ENCODE data around the gene ZMYND8.
"Not testable (repeated sequence)": the region's sequence is repeated elsewhere in the genome, so short reads cannot be mapped to it uniquely, and the experiment has no call there.

The ZMYND8 gene

DNA sequence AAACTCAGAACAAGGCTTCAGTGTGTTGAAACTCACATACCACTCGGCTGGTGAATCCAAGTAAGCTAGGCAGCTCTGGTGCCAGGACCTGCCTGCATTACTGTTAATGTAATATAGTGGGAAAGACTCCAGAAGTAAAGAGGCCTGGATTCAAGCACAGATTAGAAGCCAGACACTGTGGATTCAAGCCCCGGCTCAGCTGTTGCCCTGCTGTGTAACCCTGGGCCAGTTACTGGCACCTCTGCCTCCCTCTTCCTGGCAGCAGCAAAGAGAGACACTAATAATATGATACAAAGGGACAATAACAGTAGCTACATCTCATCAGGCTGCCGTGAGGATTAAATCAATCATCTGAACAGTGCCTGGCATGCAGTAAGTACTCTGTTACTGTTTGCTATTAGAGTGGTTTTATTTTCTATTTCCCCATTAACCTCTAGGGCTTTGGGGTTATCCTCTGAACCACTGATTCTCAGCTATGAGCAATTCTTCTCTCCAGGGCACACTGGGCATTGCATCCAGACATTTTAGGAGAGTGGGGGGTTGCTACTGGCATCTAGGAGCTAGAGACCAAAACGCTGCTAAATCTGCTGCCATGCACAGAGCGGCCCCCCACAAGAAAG, 92.9 kb downstream of the ZMYND8 start:
- no peak for DNase-seq

DNA sequence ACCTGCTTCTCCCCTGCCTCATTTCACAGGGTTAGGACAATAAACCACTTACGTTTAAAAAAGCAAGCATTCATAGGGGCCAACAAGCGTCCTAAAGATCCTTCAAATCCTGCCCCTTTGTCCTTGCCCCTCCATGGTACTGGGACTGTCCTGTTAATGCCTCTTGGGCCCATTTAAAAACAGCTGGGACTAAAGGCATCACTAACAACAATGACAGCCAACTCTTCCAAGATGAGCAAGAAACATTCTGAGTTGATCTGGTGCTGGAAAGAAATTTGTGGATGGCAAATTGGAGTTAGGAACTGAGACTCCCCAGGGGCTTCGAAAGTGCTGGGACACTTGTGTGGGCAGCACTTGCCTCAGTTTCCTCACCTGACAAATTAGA, 93.4 kb downstream of the ZMYND8 start:
- DNase-seq: no peak

DNA sequence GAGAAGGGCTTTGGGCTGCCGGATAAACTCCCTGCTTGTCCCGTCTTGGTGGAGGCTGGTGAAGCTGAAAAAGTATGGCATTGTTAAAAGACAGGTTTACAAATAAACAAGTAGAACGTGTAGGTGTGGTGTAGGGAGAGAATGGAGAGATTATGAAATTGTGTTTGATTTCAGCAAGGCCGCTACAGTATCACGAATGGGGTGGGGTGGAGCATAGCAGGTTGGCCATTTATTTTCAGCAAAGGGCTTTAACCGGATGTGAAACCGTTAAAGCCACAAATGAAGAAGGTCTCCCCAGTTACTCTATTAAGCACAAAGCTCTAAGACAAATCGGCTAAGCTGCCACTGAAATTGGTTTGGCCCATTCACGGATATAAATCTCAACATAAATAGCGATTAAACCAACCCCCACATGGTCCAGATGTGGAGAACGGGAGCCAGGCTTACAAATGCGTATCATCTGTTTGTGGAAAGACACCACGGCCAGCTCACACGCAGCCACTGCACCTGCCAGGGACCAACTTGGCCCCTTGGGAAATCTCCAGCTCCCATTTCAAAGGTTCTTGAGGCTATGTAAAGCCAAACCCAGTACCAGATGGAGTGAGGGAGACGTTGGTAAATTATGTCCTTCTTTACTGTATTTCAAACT, 94.0 kb downstream of the ZMYND8 start:
- no peak for DNase-seq

DNA sequence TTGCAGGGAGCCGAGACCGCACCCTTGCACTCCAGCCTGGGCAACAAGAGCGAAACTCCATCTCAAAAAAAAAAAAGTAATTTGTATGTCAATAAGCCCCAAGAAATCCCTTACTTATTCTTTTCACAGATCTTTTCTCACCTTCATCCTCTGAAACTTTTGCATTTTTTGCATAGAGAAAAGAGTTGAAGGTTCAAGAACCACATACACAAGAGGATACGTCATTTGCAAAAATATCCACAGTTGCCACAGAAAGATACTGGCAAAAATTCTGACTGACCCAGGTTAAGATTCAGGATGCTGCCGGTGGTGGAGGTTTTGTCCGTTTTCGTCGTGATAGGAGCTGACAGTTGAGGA, 94.5 kb downstream of the ZMYND8 start:
- no peak for DNase-seq

DNA sequence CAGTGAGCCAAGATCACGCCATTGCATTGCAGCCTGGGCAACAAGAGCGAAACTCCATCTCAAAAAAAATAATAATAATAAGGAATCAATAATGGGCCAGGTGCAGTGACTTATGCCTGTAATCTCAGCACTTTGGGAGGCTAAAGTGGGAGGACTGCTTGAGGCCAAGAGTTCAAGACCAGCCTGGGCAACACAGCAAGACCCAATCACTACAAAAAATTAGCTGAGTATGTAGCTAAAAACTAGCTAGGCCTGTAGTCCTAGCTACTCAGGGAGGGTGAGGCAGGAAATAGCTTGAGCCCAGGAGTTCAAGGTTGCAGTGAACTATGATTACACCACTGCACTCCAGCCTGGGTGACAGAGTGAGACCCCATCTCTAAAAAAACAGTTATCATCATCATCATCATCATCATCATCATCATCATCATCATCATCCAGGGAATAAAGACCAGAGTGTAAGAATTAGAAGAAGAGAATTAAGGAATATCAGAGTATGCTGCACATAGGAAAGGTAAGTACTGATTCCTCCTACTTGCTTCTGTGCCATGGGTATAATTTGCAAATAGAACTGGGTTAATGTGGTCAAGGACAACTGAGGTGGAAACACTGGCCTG, 95.2 kb downstream of the ZMYND8 start:
- not testable (repeated sequence) for DNase-seq

DNA sequence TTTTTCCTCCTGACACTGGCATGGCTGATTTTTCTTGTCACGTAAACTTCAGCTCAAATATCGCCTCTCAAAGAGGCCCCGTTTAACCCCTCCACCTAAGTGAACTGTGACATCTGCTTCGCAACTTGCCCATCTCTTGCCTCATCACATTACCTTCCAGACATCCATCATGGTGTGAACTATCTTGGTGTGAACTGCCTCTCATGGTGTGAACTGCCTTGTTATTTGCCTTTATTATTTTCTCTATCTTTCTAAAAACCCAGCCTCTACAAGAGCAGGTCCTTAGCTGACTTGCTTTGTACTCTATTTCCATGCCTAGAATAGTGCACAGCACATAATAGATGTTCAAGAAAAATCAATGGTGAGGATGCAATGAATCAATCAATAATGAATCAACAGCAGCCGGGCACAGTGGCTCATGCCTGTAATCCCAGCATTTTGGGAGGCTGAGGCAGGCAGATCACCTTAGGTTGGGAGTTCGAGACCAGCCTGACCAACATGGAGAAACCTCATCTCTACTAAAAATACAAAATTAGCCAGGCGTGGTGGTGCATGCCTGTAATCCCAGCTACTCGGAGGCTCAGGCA, 95.9 kb downstream of the ZMYND8 start:
- not testable (repeated sequence) for DNase-seq

DNA sequence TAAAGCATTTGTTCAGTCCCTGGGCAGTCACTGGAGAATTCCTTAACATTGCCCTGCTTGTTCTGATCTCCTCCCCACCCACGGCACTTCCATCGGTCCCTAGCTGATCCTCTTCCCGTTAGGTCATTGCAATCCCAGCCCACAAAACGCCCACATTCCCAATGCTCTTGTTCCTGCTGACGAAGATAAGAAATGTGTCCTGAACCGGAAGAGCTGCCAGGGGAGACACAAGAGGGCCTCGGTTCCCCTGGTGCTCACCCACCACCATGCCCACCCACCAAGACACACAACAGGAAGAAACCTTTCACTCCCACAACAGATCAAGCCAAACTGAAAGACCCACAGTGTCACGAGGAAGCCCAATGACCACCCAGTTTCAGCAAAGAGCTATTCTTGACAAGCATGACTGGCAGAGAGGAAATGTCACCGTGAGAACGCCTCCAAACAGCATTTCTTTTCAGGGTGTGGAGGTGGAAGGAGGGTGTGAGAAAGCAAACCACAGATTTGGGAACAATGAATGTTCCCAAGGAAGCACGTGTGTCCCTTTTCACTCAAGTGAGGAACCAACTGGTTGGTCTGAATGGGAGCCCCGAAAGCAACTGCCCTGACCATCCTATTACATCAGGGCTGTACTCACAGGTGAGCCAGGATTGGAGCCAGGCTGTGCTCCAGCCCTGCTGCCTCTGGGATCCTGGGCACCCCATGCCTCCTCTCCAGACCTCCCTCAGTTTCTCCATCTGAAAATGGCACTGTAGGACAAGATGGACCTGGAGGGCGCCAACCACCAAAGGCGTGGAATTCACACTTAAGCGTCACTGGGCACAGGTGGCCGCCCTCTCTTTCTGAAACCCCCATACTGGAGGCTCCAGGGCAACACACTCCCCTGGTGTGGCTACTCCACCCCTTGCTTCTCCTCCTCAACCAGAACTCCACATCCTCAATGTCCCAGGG, 97.5 kb downstream of the ZMYND8 start:
- DNase-seq: peak; percentile 16

DNA sequence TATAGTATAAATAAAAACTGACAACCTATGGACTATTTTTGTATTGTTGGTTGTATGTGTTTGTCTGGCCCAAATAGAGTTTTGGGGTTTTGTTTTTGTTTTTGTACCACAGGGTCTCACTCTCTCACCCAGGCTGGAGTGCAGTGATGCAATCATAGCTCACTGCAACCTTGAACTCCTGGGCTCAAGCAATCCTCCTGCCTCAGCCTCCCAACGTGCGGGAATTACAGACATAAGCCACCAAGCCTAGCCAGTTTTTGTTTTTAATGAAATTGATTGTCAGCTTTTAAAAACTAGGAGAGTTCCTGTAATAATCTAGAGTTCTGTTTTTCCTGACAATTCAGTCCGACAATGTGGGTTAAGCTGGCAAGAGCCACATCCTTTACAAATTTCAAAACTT, 98.7 kb downstream of the ZMYND8 start:
- DNase-seq: no peak

DNA sequence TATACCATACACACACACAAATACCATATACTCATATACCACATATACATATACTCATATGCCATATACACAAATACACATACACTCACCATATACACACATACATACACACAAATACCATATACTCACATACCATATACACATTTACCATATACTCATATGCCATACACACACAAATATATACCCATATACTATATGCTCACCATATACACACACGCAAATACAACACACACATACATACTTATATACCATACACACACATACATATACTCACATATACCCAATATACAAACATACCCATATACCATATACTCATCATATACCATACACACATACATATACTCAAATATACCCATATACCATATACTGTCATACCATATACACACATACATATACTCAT, 99.2 kb downstream of the ZMYND8 start:
- no peak for DNase-seq

DNA sequence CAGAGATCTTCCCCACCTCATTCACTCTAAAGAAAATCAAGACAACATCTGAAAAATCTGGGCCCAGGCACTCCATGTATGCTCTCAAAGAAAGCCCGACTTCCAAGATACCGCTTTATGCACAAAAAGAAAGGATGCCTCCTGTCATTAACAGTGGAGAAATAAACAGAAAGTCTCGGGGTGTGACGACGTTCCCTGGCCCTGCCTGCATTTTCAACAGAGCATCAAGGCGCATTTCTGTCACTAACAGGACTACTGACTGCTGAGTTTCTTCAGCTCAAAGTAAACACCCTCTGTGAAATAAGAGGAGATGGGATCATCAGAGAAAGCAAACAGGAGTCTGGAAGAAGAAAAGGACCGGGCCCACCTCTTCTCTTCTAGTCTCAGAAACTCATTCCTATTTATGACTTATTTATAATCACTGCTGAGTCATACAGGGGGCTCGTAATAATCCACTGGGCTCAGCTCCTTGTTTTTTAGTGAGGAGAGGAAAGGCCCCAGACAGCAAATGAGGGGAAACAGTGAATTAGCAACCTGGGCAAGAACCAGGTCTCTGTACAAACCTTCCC, 99.7 kb downstream of the ZMYND8 start:
- DNase-seq: no peak

DNA sequence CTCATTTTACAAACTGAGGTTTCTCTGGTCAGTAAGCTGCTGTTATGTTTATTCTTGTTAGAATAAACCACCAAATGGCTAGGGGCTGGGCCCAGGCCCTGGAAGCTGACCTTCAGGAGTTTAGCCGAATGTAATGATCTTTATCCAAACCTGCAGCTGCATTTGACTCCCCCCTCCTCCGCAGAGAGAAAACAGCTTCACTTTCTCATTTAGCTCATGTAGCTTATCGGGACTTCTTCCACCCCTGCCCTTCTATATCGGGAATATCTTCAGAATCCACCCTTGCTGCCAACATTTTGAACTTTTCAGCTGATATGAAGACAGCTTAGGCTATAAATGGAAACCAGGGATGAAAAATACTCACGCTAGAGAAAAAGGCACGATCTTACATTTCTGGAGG, 102.6 kb downstream of the ZMYND8 start:
- DNase-seq: no peak

DNA sequence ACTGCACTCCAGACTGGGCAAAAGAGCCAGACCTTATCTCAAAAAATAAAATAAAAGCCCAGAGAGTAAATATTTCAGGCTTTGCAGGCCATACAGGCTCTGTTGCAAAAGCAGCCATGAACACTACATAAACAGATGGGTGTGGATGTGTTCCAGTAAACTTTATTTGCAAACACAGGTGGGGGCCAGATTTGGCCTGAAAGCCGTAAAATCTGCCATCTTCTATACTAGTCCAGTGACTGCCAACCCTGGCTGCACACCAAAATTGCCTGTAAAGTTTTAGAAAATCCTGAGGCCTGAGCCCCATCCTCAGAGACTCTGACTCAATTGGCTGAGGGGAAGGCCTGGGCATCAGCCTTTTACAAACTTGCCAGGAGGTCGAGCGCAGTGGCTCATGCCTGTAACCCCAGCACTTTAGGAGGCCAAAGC, 103.6 kb downstream of the ZMYND8 start:
- DNase-seq: no peak

DNA sequence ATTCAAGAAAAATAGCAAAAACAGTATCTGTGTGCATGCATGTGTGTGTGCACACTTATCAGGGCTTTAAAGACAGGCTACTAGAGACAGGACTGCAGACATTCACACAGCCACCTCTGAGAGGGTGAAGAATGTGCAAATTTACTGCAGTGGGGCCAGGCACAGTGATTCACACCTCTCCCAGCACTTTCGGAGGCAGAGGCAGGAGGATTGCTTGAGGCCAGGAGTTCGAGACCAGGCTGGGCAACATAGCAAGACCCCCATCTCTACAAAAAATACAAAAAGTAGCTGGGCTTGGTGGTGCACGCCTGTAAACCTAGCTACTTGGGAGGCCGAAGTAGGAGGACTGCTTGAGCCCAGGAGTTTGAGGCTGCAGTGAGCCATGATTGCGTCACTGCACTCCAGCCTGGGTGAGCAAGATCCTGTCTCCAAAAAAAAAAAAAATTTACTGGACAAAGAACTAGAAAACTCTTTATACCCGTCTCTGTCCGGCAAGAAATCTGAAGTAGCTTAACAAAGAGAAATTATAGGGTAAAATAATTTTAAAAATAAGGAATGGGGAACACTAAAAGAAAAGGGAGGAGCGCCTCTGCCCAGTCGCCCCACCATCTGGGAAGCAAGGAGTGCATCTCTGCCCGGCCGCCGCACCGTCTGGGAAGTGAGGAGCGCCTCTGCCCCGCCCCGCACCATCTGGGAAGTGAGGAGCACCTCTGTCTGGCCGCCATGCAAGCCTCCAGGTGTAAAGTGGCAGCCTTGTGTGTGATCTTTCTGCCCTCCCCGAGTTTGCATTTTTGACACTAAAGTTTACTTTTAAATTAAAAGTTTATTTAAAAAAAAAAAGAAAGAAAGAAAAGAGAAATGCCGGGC, 105.1 kb downstream of the ZMYND8 start:
- DNase-seq: no peak

DNA sequence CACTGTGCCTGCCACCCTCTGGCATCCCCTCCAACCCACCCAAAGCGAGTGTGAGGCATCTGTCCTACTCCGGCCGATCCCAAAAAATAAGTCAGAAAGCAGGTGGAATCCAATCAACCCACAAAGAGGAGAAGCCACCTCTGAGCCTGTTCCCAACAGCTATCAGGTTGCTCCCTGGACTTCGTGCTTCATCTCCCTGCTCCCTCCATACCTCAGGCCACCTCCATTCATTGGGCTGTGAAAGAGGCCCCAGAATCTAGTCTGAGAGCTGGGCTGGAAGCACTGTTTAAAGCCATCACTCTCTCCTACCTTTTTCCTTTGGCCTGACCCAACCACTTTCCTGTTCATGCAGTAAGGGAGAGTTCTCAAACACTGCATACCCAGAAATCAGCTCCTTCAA, 106.1 kb downstream of the ZMYND8 start:
- no peak for DNase-seq

DNA sequence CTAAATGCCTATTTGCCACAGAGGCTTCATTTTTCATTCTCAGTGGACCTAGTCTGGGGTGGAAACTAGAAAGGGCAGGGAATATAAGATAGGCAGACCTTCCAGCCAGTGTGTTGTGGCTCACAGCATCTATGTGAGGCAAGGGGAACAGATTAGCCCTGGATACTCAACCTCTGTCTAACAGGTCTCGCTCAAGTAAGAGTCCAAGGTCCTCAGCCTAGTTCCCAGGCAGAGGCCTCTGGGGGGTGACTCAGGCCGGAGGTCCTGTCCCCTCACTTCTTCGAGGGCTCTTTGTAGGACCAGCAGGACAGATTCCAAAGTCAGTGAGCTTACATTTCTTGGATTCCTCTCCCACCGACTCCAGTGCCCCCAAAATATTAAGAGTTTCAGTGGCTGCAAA, 106.6 kb downstream of the ZMYND8 start:
- DNase-seq: no peak

DNA sequence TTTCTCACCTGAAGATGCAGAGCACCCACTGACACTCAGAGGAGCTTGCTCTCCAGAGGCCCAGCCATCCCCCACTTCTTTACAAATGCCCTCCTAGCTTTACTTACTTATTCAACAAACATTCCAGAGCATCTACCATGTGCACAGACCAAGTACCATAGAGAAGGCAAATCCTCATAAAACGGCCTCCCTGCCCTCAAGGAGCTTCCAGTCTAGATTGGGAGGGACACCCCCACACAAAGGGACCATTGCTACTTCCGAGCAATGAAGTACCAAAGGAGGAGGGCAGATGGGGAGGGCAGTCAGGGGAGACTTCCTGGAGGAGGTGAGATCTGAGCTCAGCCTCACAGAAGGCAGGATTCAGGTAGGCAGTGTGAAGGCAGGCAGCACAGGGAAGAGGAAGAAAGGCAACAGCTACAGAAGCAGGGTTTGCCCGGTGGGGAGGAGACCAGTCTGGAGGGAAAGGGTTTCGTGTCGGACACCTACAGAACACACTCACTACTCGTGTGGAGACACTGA, 108.0 kb downstream of the ZMYND8 start:
- DNase-seq: no peak

DNA sequence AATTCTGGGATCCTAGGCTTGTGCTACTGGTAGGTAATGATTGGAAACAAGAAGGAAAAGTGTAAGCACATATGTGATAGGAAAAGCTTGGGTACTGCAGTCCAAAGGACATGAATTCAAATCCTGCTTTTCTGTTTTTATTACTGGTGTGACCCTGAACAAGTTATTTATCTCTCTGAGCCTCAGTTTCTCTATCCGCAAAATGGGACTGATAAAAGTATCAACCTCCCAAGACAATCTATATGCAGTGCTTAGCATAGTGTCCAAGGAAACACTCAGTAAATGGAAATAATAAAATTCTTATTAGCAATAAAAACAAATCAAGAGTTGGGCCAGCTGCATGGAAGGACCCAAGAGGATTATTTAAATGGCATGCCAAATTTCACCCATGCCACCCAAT, 108.5 kb downstream of the ZMYND8 start:
- no peak for DNase-seq

DNA sequence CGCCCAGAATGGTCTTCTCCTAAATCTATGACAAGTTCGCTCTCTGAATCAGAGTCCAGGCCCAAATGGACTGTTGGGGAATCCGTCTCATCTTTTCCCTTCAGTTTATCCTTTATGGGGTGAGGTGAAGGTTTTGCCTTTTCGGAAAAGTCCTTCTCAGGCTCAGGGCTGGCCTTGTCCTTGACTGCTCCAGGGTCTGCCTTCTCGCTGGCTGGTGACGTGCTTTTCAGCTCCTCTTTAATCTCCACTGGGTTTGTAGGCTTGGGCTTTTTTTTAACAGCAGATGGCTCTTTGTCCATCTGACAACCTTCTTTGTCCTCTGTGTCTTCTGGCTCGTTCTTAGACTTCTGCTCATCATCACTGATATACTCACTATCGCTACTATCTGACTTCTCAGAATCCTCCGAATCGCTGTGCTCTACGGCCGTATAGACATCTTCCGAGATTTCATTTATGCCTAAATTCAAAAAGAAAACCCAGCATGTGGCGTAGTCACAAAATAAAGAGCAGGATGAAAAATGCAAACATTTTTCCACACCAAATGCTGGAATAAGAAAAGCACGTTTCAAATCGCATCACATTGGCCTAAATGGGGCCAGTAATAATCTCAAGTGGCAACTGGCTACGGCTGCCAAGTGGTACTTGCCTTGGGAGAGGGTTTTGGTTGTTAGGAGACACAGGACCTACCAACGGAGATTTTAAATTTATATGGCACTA, 110.3 kb downstream of the ZMYND8 start:
- DNase-seq: no peak

DNA sequence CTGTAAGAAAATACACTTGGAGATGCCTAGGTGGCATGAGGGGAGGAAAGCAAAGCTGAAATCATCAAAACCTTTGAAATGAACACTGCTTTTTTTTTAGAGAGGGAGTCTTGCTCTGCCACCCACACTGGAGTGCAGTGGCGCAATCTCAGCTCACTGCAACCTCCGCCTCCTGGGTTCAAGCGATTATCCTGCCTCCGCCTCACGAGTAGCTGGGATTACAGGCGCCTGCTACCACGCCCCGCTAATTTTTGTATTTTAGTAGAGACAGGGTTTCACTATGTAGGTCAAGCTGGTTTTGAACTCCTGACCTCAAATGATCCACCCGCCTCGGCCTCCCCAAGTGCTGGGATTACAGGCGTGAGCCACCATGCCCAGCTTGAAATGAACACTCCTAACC, 111.3 kb downstream of the ZMYND8 start:
- DNase-seq: not testable (repeated sequence)

DNA sequence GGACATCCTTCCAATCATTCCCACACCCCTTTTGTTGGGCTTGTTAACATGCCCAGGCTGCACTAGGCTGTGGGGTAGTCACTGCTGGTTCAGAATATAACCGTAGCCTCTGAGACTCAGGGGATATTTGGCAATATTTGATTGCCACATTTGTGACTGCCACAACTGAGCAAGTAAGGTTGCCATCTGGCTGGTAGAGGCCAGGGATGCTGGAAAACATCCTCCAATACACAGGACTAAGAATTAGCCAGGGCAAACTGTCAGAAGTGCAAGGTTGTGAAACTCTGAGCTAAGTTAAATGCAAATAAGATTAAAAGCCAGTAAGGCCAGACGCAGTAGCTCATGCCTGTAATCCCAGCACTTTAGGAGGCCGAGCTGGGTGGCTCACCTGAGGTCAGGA, 112.0 kb downstream of the ZMYND8 start:
- peak; percentile 64 for DNase-seq

Measured in hematopoietic multipotent progenitor cell treated with erythropoietin and hydrocortisone succinate and interleukin-3 and kit ligand, for 4 days (in vitro differentiated cells).